HG03025 (cell line): ENCODE measurements around the gene ANO10.
"Not testable (repeated sequence)": the region's sequence is repeated elsewhere in the genome, so short reads cannot be mapped to it uniquely, and the experiment has no call there.

ENCODE experiments used
- ATAC-seq: cut with Tn5 transposase; IDR thresholded peaks from one replicate; pipeline ENCODE4 v1.9.1; 2021; ENCODE audit warnings: mild to moderate bottlenecking, moderate library complexity; ENCODE audit not compliant: unreplicated experiment, low FRiP score

ANO10 gene

GRCh38 chr3:43584043-43584826 lies 37.6 kb downstream of the ANO10 start:
- no peak for ATAC-seq

DNA sequence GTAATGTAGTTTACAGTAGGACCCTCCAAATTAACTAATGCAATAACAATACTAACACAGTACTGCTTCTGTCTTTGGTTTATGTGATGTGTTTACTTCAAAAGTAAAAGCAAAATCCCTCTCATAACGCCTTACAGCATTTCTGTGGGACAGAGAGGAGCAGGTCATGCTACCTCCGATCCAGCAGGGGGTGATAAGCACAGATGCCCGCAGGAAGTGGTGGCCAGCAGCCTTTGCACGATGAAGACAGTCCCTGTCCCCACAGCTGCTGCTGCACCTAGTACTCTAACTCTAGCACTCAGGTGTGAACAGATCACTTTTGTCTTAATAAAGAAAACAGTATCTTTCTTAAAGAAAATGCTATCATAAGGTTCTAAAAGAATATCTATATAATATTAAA lies 38.3 kb downstream of the ANO10 start:
- no peak for ATAC-seq

- ATAC-seq: no peak
Measured at GRCh38 chr3:43582866-43583265, 38.9 kb downstream of the ANO10 start.

GRCh38 chr3:43581343-43581742 lies 40.5 kb downstream of the ANO10 start:
- ATAC-seq: no peak

DNA sequence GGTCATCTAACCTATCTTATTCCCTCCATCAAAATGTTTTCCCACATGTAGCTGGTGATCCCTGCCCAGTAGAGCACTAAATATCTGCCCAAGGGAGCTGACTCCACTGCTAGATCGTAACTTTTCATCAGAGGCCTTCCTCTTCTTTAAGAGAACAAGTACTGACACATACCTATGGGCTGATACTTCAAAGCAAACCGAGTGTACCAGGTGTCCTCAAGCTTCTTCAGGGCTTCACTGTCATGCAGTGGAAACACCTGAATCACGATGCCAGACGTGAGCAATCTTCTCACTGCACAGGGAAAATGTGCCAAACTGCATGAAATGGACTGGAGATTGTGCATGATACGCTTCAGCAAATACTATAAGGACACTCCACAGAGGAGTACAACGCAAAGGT lies 41.6 kb downstream of the ANO10 start:
- no peak for ATAC-seq

DNA sequence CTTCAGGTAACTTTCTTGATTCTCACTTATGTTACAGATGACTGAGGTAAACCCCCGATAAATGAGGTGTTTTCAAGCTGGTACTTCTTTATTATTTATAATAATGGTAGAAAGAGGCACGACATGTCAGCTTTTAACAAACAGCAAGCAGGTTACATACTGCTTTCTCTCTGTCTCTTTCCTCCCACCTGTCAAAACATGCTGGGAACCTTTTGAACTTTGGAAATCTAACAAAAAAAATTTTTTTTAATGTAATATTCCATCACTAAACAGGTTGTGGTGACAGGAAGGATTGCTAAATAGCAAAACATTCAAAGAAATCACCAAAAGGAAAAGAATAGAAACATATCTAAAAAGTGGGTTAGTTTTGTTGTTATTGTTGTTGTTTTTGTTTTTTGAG lies 48.2 kb downstream of the ANO10 start:
- ATAC-seq: no peak

- ATAC-seq: not testable (repeated sequence)
Measured at GRCh38 chr3:43565661-43566341, 56.0 kb downstream of the ANO10 start.

DNA sequence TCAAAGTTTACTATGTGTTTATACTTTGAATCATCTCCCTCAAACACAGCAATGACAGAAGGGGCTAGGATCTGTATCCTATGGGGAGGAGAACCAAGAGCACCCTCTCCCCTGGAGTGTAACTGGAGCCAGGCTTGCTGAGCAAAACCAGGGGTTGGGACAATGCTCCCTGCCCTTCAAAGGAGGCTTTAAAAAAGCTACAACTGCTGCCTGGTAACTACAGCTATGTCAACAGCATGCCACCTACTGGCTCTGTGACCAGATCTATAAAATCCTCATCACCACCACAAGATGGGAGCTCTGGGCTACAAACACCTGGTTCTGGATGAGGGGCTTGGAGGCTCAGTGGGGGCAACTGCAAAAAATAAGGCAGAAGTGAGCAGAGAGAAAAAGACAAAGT lies 61.9 kb downstream of the ANO10 start:
- no peak for ATAC-seq

GRCh38 chr3:43558171-43558570 lies 63.6 kb downstream of the ANO10 start:
- no peak for ATAC-seq

DNA sequence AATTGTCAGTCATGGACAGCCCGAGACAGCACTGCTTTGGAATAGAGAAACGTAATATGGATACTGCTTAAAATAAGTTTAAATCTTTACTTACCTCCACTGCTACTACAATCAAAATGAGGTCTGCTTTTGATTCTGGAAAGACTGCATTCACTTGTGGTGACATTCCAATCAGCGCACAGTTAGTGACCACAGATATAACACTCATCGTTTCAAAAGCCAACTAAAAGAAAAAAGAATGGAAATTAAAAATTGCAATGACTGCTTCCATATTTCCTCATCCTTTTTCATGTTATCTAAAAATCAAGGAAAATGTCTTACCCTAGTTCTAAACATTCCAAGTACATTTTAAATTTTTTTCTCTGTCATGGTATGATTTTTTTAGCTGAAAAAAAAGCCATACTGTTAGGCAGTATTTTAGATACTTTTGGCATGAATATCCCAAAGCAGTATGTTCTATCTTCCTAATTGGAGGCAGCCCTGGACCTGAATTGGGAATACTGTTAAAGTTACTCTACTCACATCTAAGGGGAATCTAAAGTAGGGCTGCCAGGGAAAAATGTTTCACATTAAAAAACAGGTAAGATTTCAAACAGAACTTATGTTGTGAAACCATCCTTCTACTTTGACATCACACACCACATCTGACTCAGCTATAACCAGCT lies 72.1 kb downstream of the ANO10 start:
- ATAC-seq: no peak

DNA sequence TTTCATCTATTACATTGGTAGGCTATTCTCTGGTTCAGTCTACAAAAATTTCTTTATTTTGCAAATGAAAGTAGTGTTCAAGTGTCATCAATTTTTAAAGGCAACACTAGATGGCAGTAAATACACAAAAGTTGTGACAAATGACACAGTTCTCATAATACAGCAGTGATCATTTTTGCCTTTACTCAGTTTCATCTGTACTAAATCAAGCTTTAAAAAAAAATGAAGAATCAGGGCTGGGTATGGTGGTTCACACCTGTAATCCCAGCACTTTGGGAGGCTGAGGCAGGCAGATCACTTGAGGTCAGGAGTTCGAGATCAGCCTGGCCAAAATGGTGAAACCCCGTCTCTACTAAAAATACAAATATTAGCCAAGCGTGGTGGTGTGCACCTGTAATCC lies 77.5 kb downstream of the ANO10 start:
- ATAC-seq: not testable (repeated sequence)

DNA sequence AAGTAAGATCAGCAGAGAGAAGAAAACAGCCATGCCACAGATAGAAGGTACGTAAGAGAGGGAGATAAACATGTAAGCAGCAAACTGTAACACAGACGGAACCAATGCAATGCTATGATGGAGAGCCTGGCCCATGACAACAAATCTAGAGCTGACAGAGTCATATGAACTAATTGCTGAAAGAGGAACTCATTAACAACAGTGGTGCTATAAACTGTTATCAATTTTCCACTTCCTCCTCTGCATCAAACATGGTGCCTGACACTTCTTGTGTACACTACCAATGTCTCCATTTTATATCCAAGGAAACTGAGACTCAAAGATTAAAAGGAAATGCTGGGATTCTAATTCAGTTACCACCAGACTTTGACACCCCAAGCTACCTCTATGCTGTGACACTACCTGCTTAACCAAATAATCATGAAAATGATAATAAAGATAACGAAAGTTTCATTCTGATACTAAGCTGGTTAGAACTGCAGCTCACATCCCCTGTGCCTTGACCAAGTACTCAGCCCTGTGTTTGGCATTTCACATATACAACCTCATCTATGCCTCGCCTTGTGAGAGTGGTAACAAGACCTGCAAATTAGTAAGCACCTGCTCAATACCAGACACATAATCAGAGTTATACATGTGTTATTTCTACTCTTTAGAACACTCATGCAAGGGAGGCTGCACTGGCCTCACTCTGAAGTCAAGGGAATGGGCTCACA lies 79.3 kb downstream of the ANO10 start:
- ATAC-seq: no peak

DNA sequence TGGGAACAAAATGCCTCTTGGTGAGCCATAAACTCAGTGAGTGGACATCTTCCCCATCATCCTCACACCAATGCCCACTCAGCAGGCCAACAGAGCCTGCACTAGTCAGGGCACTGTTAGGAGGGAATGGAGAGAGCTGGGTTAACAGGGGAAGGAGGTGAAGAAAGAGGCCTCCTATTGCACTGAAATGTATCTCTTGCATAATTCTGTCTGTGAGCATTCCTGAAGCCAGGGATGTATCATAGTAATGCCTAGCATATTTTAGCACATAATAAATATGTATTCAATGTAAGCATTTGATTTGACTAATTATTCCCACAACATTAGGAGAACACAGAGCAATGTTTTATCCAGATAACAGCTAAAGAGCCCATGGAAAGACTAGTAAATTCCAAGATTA lies 81.2 kb downstream of the ANO10 start:
- no peak for ATAC-seq

DNA sequence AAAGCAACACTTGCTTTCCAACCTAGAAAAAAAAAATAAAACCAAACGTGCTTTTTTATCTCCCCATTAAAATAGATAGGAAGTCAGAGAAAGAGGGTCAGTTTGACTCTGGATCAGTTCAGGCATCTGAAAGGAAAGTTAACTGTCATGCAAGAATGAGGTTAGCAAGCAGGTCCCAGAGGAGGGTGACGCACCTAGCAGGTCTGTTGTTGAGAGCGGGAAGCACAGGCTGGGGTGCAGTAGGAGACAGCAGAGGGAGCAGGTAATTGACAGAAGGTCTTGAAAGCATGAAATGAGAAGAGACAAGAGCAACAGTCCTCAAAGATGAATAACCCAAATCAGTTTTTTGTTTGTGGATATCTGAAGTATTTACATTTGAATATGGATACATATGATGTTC lies 82.5 kb downstream of the ANO10 start:
- no peak for ATAC-seq

- no peak for ATAC-seq
Measured at GRCh38 chr3:43537225-43537624, 84.6 kb downstream of the ANO10 start.

GRCh38 chr3:43534675-43535074 lies 87.1 kb downstream of the ANO10 start:
- ATAC-seq: no peak

GRCh38 chr3:43533009-43533408 lies 88.8 kb downstream of the ANO10 start:
- no peak for ATAC-seq

DNA sequence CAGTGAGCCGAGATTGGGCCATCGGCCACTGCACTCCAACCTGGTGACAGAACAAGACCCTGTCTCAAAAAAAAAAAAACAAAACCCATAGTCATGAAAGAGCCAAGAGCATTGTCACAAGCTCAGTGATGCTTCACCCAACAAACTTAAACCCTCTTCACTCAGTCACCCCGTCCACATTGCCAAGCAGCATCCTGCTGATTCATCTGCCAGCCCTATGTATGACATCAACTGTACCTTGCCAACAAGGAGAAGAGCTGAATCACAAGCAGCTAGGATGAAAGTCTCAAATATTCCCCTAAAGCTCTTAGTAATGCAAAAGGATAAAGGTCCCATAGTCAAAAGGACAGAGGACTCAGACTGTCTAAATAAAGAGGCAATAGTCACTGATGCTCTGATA lies 90.0 kb downstream of the ANO10 start:
- ATAC-seq: no peak

- ATAC-seq: no peak
Measured at GRCh38 chr3:43528498-43529099, 93.2 kb downstream of the ANO10 start.

GRCh38 chr3:43526956-43527355 lies 94.9 kb downstream of the ANO10 start:
- no peak for ATAC-seq
